Ishikawa (cell line): ENCODE measurements around the gene NACA.
A peak's percentile ranks its signal among the peaks of the same experiment; 100 is the strongest.

Experiments
- CEBPB ChIP-seq: IDR thresholded peaks from 2 replicates; pipeline ENCODE4 v1.6.1; 2012
- CREB1 ChIP-seq: IDR thresholded peaks from 2 replicates; pipeline ENCODE4 v1.6.1; 2012; ENCODE audit warnings: low read depth
- EGR1 ChIP-seq: IDR thresholded peaks from 2 replicates; pipeline ENCODE4 v1.6.1; 2012
- EP300 ChIP-seq: IDR thresholded peaks from 2 replicates; pipeline ENCODE4 v1.6.1; 2012; ENCODE audit warnings: borderline replicate concordance
- MAX ChIP-seq: IDR thresholded peaks from 2 replicates; pipeline ENCODE4 v1.6.1; 2012
- NFIC ChIP-seq: IDR thresholded peaks from 2 replicates; pipeline ENCODE4 v1.6.1; 2012
- RAD21 ChIP-seq: IDR thresholded peaks from 2 replicates; pipeline ENCODE4 v1.6.1; 2012; ENCODE audit warnings: low read depth
- TAF1 ChIP-seq: IDR thresholded peaks from 2 replicates; pipeline ENCODE4 v1.6.1; 2012; ENCODE audit warnings: low read depth, mild to moderate bottlenecking
- TCF12 ChIP-seq: IDR thresholded peaks from 2 replicates; pipeline ENCODE4 v1.6.1; 2012; ENCODE audit warnings: low read depth
- TEAD4 ChIP-seq: IDR thresholded peaks from 2 replicates; pipeline ENCODE4 v1.6.1; 2012
- ZBTB7A ChIP-seq: IDR thresholded peaks from 2 replicates; pipeline ENCODE4 v1.6.1; 2012; ENCODE audit warnings: low read depth
- TF ChIP-seq, protein P1 (sequence below): IDR thresholded peaks from 2 replicates; pipeline ENCODE4 v1.6.1; 2012; ENCODE audit warnings: low read depth, mild to moderate bottlenecking
- TF ChIP-seq, protein P2 (sequence below): IDR thresholded peaks from 2 replicates; pipeline ENCODE4 v1.6.1; 2012

DNA sequence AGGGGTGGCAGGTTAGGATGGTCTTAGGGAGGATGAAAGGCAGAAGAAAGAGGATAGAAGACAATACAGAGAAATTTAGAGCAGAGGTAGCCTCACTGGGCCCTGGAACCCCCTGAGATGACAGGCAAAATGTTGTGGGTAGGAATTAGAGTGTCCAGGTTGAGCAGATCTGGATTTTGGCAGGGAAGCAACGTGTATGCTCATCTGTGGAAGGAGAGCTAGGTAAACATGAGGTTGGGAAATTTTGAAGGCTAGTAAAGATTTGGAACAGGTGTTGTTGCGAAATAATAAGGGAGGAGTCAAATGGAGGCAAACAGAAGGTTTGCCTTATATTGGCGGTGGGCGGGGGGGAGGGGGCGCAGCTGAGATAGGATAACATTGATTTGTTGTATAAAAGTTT, 43.3 kb upstream of the NACA start:
- TF ChIP-seq, protein P1, sequence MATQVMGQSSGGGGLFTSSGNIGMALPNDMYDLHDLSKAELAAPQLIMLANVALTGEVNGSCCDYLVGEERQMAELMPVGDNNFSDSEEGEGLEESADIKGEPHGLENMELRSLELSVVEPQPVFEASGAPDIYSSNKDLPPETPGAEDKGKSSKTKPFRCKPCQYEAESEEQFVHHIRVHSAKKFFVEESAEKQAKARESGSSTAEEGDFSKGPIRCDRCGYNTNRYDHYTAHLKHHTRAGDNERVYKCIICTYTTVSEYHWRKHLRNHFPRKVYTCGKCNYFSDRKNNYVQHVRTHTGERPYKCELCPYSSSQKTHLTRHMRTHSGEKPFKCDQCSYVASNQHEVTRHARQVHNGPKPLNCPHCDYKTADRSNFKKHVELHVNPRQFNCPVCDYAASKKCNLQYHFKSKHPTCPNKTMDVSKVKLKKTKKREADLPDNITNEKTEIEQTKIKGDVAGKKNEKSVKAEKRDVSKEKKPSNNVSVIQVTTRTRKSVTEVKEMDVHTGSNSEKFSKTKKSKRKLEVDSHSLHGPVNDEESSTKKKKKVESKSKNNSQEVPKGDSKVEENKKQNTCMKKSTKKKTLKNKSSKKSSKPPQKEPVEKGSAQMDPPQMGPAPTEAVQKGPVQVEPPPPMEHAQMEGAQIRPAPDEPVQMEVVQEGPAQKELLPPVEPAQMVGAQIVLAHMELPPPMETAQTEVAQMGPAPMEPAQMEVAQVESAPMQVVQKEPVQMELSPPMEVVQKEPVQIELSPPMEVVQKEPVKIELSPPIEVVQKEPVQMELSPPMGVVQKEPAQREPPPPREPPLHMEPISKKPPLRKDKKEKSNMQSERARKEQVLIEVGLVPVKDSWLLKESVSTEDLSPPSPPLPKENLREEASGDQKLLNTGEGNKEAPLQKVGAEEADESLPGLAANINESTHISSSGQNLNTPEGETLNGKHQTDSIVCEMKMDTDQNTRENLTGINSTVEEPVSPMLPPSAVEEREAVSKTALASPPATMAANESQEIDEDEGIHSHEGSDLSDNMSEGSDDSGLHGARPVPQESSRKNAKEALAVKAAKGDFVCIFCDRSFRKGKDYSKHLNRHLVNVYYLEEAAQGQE, result no peak
- TF ChIP-seq, protein P2, sequence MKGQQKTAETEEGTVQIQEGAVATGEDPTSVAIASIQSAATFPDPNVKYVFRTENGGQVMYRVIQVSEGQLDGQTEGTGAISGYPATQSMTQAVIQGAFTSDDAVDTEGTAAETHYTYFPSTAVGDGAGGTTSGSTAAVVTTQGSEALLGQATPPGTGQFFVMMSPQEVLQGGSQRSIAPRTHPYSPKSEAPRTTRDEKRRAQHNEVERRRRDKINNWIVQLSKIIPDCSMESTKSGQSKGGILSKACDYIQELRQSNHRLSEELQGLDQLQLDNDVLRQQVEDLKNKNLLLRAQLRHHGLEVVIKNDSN, result no peak
- TF ChIP-seq TAF1 (no peak), MAX (no peak), TEAD4 (no peak), CEBPB (peak; percentile 81), ZBTB7A (no peak), RAD21 (no peak), NFIC (no peak), CREB1 (no peak), EP300 (no peak), EGR1 (no peak), TCF12 (no peak)
